ENCODE data around the gene CAPN5. TPM values are rescaled to one million over a fixed set of nuclear protein-coding genes. Genes with fewer than 3 reads are reported as not detected.

Gene CAPN5
- total RNA-seq, 4 donors from 2014 or later, result 4.0 to 11.3 (median 6.0) TPM

DNA sequence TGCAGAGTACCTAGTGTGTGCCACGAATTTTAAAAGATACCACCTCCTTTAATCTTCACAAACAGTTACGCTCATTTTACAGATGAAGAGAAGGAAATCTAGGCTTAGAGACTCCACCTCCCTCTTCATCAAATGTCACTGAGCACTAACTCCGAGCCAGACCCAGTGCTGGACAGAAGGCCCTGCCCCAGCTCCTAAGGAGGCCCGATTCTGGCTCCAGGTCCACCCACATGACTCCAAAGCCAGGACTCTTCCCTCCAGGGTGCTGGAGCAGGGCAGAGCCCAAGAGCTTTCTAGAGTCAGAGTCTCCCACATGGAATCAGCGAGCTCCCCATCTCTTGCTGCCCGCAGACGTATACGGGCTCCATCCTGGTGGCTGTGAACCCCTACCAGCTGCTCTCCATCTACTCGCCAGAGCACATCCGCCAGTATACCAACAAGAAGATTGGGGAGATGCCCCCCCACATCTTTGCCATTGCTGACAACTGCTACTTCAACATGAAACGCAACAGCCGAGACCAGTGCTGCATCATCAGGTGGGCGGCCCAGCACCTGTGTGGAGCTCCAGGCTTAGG lies 88.9 kb downstream of the CAPN5 start:
- no peak for TF ChIP-seq EP300 (IDR thresholded peaks at IDR 0.05)
- no peak for TF ChIP-seq POLR2A (IDR thresholded peaks at IDR 0.05; ENCODE audit: low read depth)
- TF ChIP-seq POLR2AphosphoS5 (IDR thresholded peaks at IDR 0.05), result no peak
- TF ChIP-seq CTCF (IDR thresholded peaks at IDR 0.05), result no peak
- H3K27me3 ChIP-seq, result no peaks in the 10 kb centered on the region
- H3K27ac ChIP-seq (replicated peaks in 1 of 4), result no peak overlapping the region
- intact Hi-C loops (cut with DNase I), result no loop called here
- H3K9me3 ChIP-seq, result no peaks in the 10 kb centered on the region
- 90% methylated on average over 6 of the region's 13 CpGs for WGBS
- DNase-seq (ENCODE audit: extremely low spot score), result no peak
- H3K4me1 ChIP-seq, result peaks cover 8 to 12% (median 11%) of the 10 kb centered on the region in 4 donors
- H3K36me3 ChIP-seq, result no peaks in the 10 kb centered on the region
- H3K4me3 ChIP-seq, result no peak overlapping the region

DNA sequence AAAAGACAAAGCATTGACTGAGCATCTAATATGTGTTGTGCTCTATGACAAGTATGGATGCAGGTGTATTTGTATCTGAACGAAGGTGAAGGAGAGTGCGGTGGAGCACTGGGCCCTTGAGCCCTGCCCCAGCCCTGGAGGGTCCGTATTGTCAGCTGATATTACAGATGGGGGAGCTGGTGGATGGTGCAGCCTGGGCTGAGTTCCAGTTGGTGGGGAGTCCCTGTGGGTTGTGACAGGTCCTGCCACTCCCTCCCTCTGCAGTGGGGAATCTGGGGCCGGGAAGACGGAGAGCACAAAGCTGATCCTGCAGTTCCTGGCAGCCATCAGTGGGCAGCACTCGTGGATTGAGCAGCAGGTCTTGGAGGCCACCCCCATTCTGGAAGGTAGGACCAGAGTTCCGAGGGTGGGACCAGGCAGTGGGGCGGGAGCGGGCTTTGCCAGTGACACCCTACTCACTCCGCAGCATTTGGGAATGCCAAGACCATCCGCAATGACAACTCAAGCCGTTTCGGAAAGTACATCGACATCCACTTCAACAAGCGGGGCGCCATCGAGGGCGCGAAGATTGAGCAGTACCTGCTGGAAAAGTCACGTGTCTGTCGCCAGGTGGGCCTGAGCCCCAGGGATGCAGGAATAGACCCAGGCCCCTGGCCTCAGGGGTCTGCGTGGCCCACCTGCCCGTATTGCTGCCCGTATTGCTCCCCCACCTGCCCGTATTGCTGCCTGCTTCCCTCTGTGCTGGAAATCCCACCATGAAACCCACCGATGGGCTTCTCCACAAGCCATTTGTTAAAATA lies 89.8 kb downstream of the CAPN5 start:
- DNase-seq (ENCODE audit: extremely low spot score), result no peak
- TF ChIP-seq POLR2A (IDR thresholded peaks at IDR 0.05; ENCODE audit: low read depth), result no peak
- no peak for TF ChIP-seq CTCF (IDR thresholded peaks at IDR 0.05)
- no peak for TF ChIP-seq EP300 (IDR thresholded peaks at IDR 0.05)
- TF ChIP-seq POLR2AphosphoS5 (IDR thresholded peaks at IDR 0.05), result no peak
- Histone ChIP-seq H3K27ac (replicated peaks in 1 of 4) (no peak overlapping the region), H3K27me3 (no peaks in the 10 kb centered on the region), H3K4me3 (no peak overlapping the region), H3K4me1 (peaks cover 8 to 12% (median 11%) of the 10 kb centered on the region in 4 donors), H3K36me3 (no peaks in the 10 kb centered on the region), H3K9me3 (no peaks in the 10 kb centered on the region)
- intact Hi-C loops (cut with DNase I), result no loop called here
- WGBS, result 95% methylated on average over 20 of the region's 26 CpGs

GRCh38 chr11:77158041-77158695 lies 91.4 kb downstream of the CAPN5 start:
- whole genome bisulfite sequencing, result 86% methylated on average over 12 of the region's 19 CpGs
- H3K9me3 ChIP-seq, result no peaks in the 10 kb centered on the region
- no peak for DNase-seq (ENCODE audit: extremely low spot score)
- intact Hi-C loops (cut with DNase I), result no loop called here
- no peak for TF ChIP-seq CTCF (IDR thresholded peaks at IDR 0.05)
- TF ChIP-seq POLR2A (IDR thresholded peaks at IDR 0.05; ENCODE audit: low read depth), result no peak
- no peak for TF ChIP-seq POLR2AphosphoS5 (IDR thresholded peaks at IDR 0.05)
- no peak for TF ChIP-seq EP300 (IDR thresholded peaks at IDR 0.05)
- H3K4me3 ChIP-seq, result no peak overlapping the region
- H3K27ac ChIP-seq (replicated peaks in 1 of 4), result no peak overlapping the region
- no peaks in the 10 kb centered on the region for H3K27me3 ChIP-seq
- H3K36me3 ChIP-seq, result no peaks in the 10 kb centered on the region
- H3K4me1 ChIP-seq, result peaks cover 8 to 12% (median 11%) of the 10 kb centered on the region in 4 donors

DNA sequence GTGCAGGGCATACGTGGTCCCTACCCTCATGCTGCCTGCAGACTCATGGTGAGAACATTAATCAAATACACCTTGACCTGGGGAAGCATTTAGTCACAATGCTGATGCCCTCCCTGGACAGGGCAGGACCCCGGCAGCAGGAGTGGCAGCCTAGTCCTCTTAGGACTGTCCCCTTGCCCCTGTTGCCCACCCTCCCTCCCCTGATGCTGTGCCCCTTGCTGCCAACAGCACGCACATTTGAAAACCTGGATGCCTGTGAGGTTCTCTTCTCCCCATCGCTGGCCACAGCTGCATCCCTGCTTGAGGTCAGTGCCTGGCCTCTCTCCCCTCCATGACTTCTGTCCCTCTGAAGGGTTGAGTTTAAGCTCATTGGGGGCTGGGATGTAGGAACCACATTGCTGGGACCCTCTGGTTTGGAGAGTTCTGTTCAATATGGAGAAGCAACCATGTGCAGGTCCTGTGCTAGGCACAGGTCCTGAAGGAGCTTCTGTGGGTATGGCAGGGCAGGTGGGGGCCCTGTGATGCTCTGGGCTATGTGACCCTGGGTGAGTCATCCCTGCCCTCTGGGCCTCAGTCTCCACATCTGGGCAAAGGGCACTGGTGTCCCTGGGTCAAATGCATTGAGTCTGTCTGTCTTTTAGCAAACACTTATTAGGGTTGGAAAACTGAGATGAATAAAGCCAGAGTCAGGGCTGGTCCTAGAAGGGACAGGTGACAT lies 92.6 kb downstream of the CAPN5 start:
- Histone ChIP-seq H3K4me1 (peaks cover 3 to 5% (median 4%) of the 10 kb centered on the region in 4 donors), H3K9me3 (no peaks in the 10 kb centered on the region), H3K27me3 (no peaks in the 10 kb centered on the region), H3K36me3 (no peaks in the 10 kb centered on the region), H3K4me3 (no peak overlapping the region), H3K27ac (replicated peaks in 1 of 4) (no peak overlapping the region)
- DNase-seq (ENCODE audit: extremely low spot score), result no peak
- 79% methylated on average over 3 of the region's 4 CpGs for WGBS
- no peak for TF ChIP-seq POLR2AphosphoS5 (IDR thresholded peaks at IDR 0.05)
- TF ChIP-seq CTCF (IDR thresholded peaks at IDR 0.05), result no peak
- no peak for TF ChIP-seq POLR2A (IDR thresholded peaks at IDR 0.05; ENCODE audit: low read depth)
- no peak for TF ChIP-seq EP300 (IDR thresholded peaks at IDR 0.05)
- intact Hi-C loops (cut with DNase I), result no loop called here
